HG03571 (cell line): ENCODE measurements around the gene NDUFV2.

Experiments used
- ATAC-seq: cut with Tn5 transposase; IDR thresholded peaks from one replicate; pipeline ENCODE4 v1.9.1; 2021; ENCODE audit not compliant: unreplicated experiment

The NDUFV2 gene

GRCh38 chr18:9113468-9114149 is 11.1 kb downstream of the NDUFV2 start:
- no peak for ATAC-seq

- no peak for ATAC-seq
Measured at GRCh38 chr18:9115984-9116383, 13.5 kb downstream of the NDUFV2 start.

- ATAC-seq: no peak
Measured at GRCh38 chr18:9117980-9118841, 15.7 kb downstream of the NDUFV2 start.

- ATAC-seq: no peak
Measured at GRCh38 chr18:9120796-9121195, 18.3 kb downstream of the NDUFV2 start.

GRCh38 chr18:9123520-9123919 is 21.0 kb downstream of the NDUFV2 start:
- no peak for ATAC-seq

- ATAC-seq: no peak
Measured at GRCh38 chr18:9124824-9125223, 22.3 kb downstream of the NDUFV2 start.

- no peak for ATAC-seq
Measured at GRCh38 chr18:9126337-9126736, 23.8 kb downstream of the NDUFV2 start.

GRCh38 chr18:9130195-9130594 is 27.7 kb downstream of the NDUFV2 start:
- no peak for ATAC-seq

- ATAC-seq: no peak
Measured at GRCh38 chr18:9130806-9131205, 28.3 kb downstream of the NDUFV2 start.

- ATAC-seq: no peak
Measured at GRCh38 chr18:9132628-9133027, 30.1 kb downstream of the NDUFV2 start.

- ATAC-seq: no peak
Measured at GRCh38 chr18:9133225-9133624, 30.7 kb downstream of the NDUFV2 start.

GRCh38 chr18:9135081-9135911 is 32.8 kb downstream of the NDUFV2 start:
- ATAC-seq: no peak

GRCh38 chr18:9135912-9136314 is 33.4 kb downstream of the NDUFV2 start:
- peak; percentile 15 for ATAC-seq

GRCh38 chr18:9136315-9137155 is 34.0 kb downstream of the NDUFV2 start, which contains the start of gene ANKRD12:
Gene ANKRD12 (plus strand): TSS chr18:9136781. CDS start chr18:9182433, 45,652 bp downstream.
- ATAC-seq: peak; percentile 70

GRCh38 chr18:9137168-9138066 is 34.9 kb downstream of the NDUFV2 start:
- ATAC-seq: peak; percentile 32

GRCh38 chr18:9139400-9140039 is 37.0 kb downstream of the NDUFV2 start:
- ATAC-seq: no peak

- no peak for ATAC-seq
Measured at GRCh38 chr18:9140381-9140780, 37.9 kb downstream of the NDUFV2 start.

- no peak for ATAC-seq
Measured at GRCh38 chr18:9140984-9141383, 38.5 kb downstream of the NDUFV2 start.

- ATAC-seq: no peak
Measured at GRCh38 chr18:9146224-9146623, 43.7 kb downstream of the NDUFV2 start.
